ENCODE measurements around the gene EFNB2. TPM values are rescaled to one million over a fixed set of nuclear protein-coding genes. Genes with fewer than 3 reads are reported as not detected.

Gene EFNB2
- total RNA-seq, 1 experiment from 2014 or later: 4.7 TPM

DNA sequence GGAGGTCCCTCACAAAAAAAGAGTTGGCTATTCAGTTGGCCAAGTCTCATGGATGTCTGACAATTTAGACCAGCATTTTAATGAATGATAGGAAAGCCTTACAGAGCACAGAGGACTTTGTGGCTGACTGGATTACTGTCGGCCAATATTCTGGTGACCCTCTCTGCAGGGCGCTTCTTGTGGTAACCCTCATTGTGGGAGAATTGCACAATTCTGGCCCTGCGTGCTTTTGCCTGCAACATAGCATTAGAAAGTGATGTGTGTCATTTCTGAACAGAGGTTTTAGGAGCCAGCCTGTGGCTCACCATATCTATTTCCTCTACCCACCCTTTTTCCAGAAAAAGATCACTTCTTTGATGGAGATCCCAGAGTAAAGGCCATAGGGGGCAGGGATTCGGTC is 71.4 kb downstream of the EFNB2 start:
- no TSS peak for BruUV-seq (replicated peaks)
- intact Hi-C loops (cut with micrococcal nuclease; ENCODE audit: unreplicated experiment): no loop called here
- ATAC-seq (no peak), DNase-seq (ENCODE audit: low read depth, low spot score) (no peak)
- Histone ChIP-seq H3K27ac (ENCODE audit: low read length) (no peak overlapping the region), H3K36me3 (ENCODE audit: control insufficient read depth, insufficient read depth, low read length) (no peaks in the 10 kb centered on the region), H3K9me3 (ENCODE audit: control insufficient read depth, insufficient read depth, low read depth, low read length) (no peaks in the 10 kb centered on the region), H3K27me3 (ENCODE audit: control insufficient read depth, insufficient read depth, low read length) (no peaks in the 10 kb centered on the region), H3K4me1 (ENCODE audit: control insufficient read depth, insufficient read depth, low read length) (no peaks in the 10 kb centered on the region), H3K4me3 (ENCODE audit: low read depth in 2 of 2, low read length in 2 of 2) (no peak overlapping the region)
- ChIA-PET CTCF (no interaction called here), POLR2A (no interaction called here)
- in situ Hi-C loops (cut with HindIII; ENCODE audit: low pct_unique_long_range_greater_than_20kb, low sequenced_read_pairs): no loop called here
- TF ChIP-seq TCF7L2 (IDR thresholded peaks at IDR 0.05; ENCODE audit: low read depth, low read length): no peak
- no peak for TF ChIP-seq SIN3A (IDR thresholded peaks at IDR 0.05; ENCODE audit: borderline replicate concordance, insufficient read depth, low read depth, low read length)
- no peak for TF ChIP-seq CTCF (IDR thresholded peaks at IDR 0.05)
- TF ChIP-seq POLR2AphosphoS5 (IDR thresholded peaks at IDR 0.05; ENCODE audit: low read depth, low read length): no peak
- TF ChIP-seq, protein P1, sequence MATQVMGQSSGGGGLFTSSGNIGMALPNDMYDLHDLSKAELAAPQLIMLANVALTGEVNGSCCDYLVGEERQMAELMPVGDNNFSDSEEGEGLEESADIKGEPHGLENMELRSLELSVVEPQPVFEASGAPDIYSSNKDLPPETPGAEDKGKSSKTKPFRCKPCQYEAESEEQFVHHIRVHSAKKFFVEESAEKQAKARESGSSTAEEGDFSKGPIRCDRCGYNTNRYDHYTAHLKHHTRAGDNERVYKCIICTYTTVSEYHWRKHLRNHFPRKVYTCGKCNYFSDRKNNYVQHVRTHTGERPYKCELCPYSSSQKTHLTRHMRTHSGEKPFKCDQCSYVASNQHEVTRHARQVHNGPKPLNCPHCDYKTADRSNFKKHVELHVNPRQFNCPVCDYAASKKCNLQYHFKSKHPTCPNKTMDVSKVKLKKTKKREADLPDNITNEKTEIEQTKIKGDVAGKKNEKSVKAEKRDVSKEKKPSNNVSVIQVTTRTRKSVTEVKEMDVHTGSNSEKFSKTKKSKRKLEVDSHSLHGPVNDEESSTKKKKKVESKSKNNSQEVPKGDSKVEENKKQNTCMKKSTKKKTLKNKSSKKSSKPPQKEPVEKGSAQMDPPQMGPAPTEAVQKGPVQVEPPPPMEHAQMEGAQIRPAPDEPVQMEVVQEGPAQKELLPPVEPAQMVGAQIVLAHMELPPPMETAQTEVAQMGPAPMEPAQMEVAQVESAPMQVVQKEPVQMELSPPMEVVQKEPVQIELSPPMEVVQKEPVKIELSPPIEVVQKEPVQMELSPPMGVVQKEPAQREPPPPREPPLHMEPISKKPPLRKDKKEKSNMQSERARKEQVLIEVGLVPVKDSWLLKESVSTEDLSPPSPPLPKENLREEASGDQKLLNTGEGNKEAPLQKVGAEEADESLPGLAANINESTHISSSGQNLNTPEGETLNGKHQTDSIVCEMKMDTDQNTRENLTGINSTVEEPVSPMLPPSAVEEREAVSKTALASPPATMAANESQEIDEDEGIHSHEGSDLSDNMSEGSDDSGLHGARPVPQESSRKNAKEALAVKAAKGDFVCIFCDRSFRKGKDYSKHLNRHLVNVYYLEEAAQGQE (IDR thresholded peaks at IDR 0.05; ENCODE audit: insufficient read depth in 1 of 2, low read depth in 2 of 2, low read length in 1 of 2): no peak

GRCh38 chr13:106462710-106463109 is 72.8 kb downstream of the EFNB2 start:
- H3K27me3 ChIP-seq (ENCODE audit: control insufficient read depth, insufficient read depth, low read length): no peaks in the 10 kb centered on the region
- TF ChIP-seq SIN3A (IDR thresholded peaks at IDR 0.05; ENCODE audit: borderline replicate concordance, insufficient read depth, low read depth, low read length): no peak
- TF ChIP-seq, protein P1 (IDR thresholded peaks at IDR 0.05; ENCODE audit: insufficient read depth in 1 of 2, low read depth in 2 of 2, low read length in 1 of 2): no peak
- no peak for TF ChIP-seq CTCF (IDR thresholded peaks at IDR 0.05)
- no peak for TF ChIP-seq TCF7L2 (IDR thresholded peaks at IDR 0.05; ENCODE audit: low read depth, low read length)
- no peak for TF ChIP-seq POLR2AphosphoS5 (IDR thresholded peaks at IDR 0.05; ENCODE audit: low read depth, low read length)
- DNase-seq (ENCODE audit: low read depth, low spot score) (no peak), ATAC-seq (no peak)
- ChIA-PET CTCF (no interaction called here), POLR2A (no interaction called here)
- intact Hi-C loops (cut with micrococcal nuclease; ENCODE audit: unreplicated experiment) (no loop called here), in situ Hi-C loops (cut with HindIII; ENCODE audit: low pct_unique_long_range_greater_than_20kb, low sequenced_read_pairs) (no loop called here)
- H3K4me1 ChIP-seq (ENCODE audit: control insufficient read depth, insufficient read depth, low read length): no peaks in the 10 kb centered on the region
- H3K27ac ChIP-seq (ENCODE audit: low read length): no peak overlapping the region
- BruUV-seq (replicated peaks): no TSS peak
- H3K4me3 ChIP-seq (ENCODE audit: low read depth in 2 of 2, low read length in 2 of 2): no peak overlapping the region
- H3K9me3 ChIP-seq (ENCODE audit: control insufficient read depth, insufficient read depth, low read depth, low read length): no peaks in the 10 kb centered on the region
- no peaks in the 10 kb centered on the region for H3K36me3 ChIP-seq (ENCODE audit: control insufficient read depth, insufficient read depth, low read length)
